ENCODE measurements around the gene PROM1. TPM values are rescaled to one million over a fixed set of nuclear protein-coding genes. Genes with fewer than 3 reads are reported as not detected.

Gene PROM1
- total and polyA plus RNA-seq, 3 donors from 2014 or later, result 24.5 to 32.9 (median 25.4) TPM

DNA sequence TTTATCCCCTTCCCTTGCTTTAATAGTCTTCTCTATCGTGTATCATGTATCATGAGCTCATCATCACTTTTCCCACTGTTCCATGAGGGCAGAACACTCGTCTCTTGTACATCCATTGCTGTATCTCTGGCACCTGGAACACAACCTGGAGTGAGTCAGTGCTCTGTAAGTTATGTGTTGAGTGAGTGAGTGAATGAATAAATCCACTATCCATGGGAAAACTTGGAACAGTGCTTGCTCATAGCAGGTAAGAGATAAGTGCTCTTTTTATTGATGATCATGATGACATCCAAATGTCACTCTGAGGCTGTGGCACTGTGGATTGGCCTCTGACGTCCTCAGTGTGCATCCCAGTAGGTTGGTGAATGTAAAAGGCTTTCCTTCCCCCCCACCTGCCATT, 149.6 kb downstream of the PROM1 start:
- Histone ChIP-seq H3K9me3 (no peaks in the 10 kb centered on the region), H3K4me1 (no peaks in the 10 kb centered on the region), H3K36me3 (ENCODE audit: low read depth, missing control alignments) (no peaks in the 10 kb centered on the region), H3K27me3 (no peaks in the 10 kb centered on the region), H3K27ac (no peak overlapping the region), H3K4me3 (no peak overlapping the region)
- TF ChIP-seq POLR2A (IDR thresholded peaks at IDR 0.05) (no peak), CTCF (IDR thresholded peaks at IDR 0.05) (no peak)
- DNase-seq, result no peak
- 86 to 88% methylated on average over 3 of the region's 3 CpGs for WGBS, 2 donors
- intact Hi-C loops (cut with DNase I; ENCODE audit: low total_unique reads), result no loop called here

GRCh38 chr4:15931451-15932210, 152.2 kb downstream of the PROM1 start:
- Histone ChIP-seq H3K27ac (no peak overlapping the region), H3K4me1 (no peaks in the 10 kb centered on the region), H3K36me3 (ENCODE audit: low read depth, missing control alignments) (no peaks in the 10 kb centered on the region), H3K27me3 (no peaks in the 10 kb centered on the region), H3K9me3 (no peaks in the 10 kb centered on the region), H3K4me3 (no peak overlapping the region)
- DNase-seq, result no peak
- intact Hi-C loops (cut with DNase I; ENCODE audit: low total_unique reads), result no loop called here
- TF ChIP-seq CTCF (IDR thresholded peaks at IDR 0.05) (no peak), POLR2A (IDR thresholded peaks at IDR 0.05) (no peak)
- WGBS, 2 donors, result 96 to 97% methylated on average over 5 of the region's 5 CpGs

DNA sequence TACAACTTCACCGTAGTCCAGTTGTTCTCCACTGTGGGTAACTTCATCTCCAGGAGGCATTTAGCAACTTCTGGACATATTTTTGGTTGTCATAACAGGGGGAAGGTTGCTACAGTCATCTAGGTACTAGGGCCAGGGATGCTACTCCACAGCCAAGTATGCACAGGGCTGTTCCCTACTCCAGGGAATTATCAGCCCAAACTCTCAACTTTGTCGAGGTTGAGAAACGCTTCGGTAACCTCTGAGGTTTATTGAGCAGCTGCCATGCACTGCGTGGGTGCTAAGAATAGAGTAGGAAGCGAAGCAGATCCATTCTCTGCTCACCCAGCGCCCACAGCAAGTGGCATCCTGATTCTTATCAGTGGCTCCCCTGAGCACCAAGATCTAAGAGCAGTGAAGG, 153.5 kb downstream of the PROM1 start:
- 85% methylated on average over 7 of the region's 7 CpGs for WGBS, 2 donors
- Histone ChIP-seq H3K36me3 (ENCODE audit: low read depth, missing control alignments) (no peaks in the 10 kb centered on the region), H3K9me3 (no peaks in the 10 kb centered on the region), H3K27ac (no peak overlapping the region), H3K27me3 (no peaks in the 10 kb centered on the region), H3K4me1 (no peaks in the 10 kb centered on the region), H3K4me3 (no peak overlapping the region)
- TF ChIP-seq POLR2A (IDR thresholded peaks at IDR 0.05) (no peak), CTCF (IDR thresholded peaks at IDR 0.05) (no peak)
- DNase-seq, result no peak
- intact Hi-C loops (cut with DNase I; ENCODE audit: low total_unique reads), result no loop called here

DNA sequence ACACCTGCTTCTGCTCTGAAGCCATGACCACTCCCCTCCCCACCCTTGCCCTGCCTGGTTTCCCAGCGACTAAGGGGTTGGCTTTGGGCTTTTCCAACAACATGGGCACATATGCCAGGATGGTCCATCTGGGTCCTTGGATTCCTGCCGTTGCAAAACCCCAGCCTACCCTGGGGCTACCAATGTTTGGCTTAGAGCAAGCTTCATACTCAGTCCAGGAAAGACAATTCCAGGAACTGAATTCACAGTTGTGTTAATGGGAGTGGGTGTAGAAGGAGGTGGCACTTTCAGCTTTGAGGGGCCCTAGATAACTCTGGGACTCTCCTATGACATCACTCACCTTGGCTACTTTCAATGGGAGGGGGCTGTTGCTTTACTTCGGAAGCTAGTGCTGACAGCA, 154.3 kb downstream of the PROM1 start:
- WGBS, 2 donors, result 84 to 88% methylated on average over 3 of the region's 3 CpGs
- H3K27ac ChIP-seq, result no peak overlapping the region

More for the DNA sequence above, 154.3 kb downstream of the PROM1 start:
- Histone ChIP-seq H3K4me3 (no peak overlapping the region), H3K4me1 (no peaks in the 10 kb centered on the region), H3K36me3 (ENCODE audit: low read depth, missing control alignments) (no peaks in the 10 kb centered on the region), H3K9me3 (no peaks in the 10 kb centered on the region), H3K27me3 (no peaks in the 10 kb centered on the region)
- TF ChIP-seq CTCF (IDR thresholded peaks at IDR 0.05) (no peak), POLR2A (IDR thresholded peaks at IDR 0.05) (no peak)
- intact Hi-C loops (cut with DNase I; ENCODE audit: low total_unique reads), result no loop called here
- no peak for DNase-seq
